Bronchial epithelial cell (primary cell): ENCODE data around the gene PADI3. TPM values are rescaled to one million over a fixed set of nuclear protein-coding genes. Genes with fewer than 3 reads are reported as not detected.

Experiments used
- DNase-seq: peaks from one replicate; pipeline ENCODE4 v3.0.0-alpha.2; 2010; ENCODE audit warnings: low read depth
- FAIRE-seq: peaks from 2 replicates; lab custom pipeline; 2011; peaks lifted over from hg19 to GRCh38; lab: Jason Lieb, UNC
- H3K27me3 ChIP-seq: 2 replicates; pipeline ENCODE4 v1.5.1; 2011; ENCODE audit warnings: low read length; ENCODE audit not compliant: control insufficient read depth, insufficient read depth
- H3K36me3 ChIP-seq: 2 replicates; pipeline ENCODE4 v1.5.1; 2011; ENCODE audit warnings: low read length; ENCODE audit not compliant: control insufficient read depth, insufficient read depth
- H3K4me3 ChIP-seq: 2 replicates; pipeline ENCODE4 v1.5.1; 2011; ENCODE audit warnings: mild to moderate bottlenecking, low read depth, low read length, control low read depth
- total RNA-seq: library from RNA; depleted of rRNA; stranded (reverse); fragments of >200 nt; gene quantifications from 2 replicates; pipeline ENCODE4 v1.2.1, GENCODE V29; 2014
- TF ChIP-seq, protein P1 (sequence below): IDR thresholded peaks from 2 replicates; pipeline ENCODE4 v1.5.1; 2011; ENCODE audit warnings: mild to moderate bottlenecking, moderate library complexity, low read length, control low read depth, inconsistent platforms; ENCODE audit not compliant: insufficient read depth, severe bottlenecking

PADI3 gene, protein sequence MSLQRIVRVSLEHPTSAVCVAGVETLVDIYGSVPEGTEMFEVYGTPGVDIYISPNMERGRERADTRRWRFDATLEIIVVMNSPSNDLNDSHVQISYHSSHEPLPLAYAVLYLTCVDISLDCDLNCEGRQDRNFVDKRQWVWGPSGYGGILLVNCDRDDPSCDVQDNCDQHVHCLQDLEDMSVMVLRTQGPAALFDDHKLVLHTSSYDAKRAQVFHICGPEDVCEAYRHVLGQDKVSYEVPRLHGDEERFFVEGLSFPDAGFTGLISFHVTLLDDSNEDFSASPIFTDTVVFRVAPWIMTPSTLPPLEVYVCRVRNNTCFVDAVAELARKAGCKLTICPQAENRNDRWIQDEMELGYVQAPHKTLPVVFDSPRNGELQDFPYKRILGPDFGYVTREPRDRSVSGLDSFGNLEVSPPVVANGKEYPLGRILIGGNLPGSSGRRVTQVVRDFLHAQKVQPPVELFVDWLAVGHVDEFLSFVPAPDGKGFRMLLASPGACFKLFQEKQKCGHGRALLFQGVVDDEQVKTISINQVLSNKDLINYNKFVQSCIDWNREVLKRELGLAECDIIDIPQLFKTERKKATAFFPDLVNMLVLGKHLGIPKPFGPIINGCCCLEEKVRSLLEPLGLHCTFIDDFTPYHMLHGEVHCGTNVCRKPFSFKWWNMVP
- 0.26 and 0.38 TPM in 2 replicates for total RNA-seq

DNA sequence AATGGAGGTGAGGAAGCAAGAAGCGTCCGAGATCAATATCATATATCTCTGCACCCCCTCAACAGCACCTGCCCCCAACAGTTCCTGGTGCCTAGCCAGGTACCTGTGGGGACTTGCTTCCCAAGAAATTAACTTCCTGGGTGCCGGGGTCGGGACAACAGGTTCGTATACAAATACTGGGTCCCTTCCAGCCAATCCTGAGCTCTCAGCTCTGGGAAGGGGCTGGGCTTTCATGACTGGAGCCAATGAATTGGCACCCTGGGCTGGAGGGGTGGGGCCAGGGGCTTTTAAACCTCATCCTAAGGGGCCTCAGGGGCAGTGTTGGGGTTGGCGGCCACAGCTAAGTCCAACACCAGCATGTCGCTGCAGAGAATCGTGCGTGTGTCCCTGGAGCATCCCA, at the start of gene PADI3:
PADI3 (plus strand) TSS at position 318 of the 400 bp plus-strand sequence; CDS start at position 358, 40 bp downstream.
- Histone ChIP-seq H3K4me3 (no peak within 1 kb of the TSS), H3K27me3 (no peaks in the 10 kb centered on the region), H3K36me3 (no peaks in the 10 kb centered on the region)
- TF ChIP-seq, protein P1, sequence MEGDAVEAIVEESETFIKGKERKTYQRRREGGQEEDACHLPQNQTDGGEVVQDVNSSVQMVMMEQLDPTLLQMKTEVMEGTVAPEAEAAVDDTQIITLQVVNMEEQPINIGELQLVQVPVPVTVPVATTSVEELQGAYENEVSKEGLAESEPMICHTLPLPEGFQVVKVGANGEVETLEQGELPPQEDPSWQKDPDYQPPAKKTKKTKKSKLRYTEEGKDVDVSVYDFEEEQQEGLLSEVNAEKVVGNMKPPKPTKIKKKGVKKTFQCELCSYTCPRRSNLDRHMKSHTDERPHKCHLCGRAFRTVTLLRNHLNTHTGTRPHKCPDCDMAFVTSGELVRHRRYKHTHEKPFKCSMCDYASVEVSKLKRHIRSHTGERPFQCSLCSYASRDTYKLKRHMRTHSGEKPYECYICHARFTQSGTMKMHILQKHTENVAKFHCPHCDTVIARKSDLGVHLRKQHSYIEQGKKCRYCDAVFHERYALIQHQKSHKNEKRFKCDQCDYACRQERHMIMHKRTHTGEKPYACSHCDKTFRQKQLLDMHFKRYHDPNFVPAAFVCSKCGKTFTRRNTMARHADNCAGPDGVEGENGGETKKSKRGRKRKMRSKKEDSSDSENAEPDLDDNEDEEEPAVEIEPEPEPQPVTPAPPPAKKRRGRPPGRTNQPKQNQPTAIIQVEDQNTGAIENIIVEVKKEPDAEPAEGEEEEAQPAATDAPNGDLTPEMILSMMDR, result no peak
- no peak for FAIRE-seq
- DNase-seq, result no peak

DNA sequence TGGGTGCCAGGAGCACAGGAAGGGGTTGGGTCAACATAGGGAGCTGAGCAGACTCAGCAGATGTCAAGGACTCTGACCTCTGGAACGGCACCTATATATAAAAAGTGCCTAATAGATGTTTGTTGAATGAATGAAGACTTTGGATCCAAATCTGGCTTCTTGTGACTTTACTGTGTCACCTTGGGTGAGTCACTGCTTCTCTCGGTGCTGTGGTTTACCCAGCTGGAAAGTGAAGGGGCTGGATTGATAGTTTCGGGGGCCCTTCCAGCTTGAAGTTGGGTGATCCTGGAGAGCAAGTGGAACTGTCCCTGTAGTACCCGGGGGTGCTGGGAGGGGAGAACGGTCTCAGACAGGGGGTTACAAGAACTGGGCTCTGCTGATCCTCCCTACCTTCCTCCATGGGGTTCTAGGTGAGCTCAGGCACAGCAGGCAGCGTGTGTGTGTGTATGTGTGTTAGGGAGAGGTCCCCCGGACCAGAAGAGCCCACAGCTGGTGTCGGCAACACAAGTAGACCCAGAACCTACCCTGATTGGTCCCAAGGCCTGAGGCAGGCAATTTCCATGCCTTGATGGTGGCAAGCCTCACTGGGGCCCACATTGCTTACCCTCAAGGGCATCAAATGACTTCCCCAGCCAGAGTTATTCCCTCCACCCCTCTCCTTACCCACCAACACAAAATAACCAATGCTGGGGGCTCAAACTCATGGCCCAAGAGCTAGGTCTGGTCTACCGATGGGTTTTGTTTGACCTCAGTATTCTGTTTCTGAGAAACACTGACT, 49.4 kb upstream of the PADI3 start:
- H3K4me3 ChIP-seq, result no peak overlapping the region
- FAIRE-seq, result no peak
- H3K27me3 ChIP-seq, result no peaks in the 10 kb centered on the region
- TF ChIP-seq, protein P1, result no peak
- DNase-seq, result no peak
- no peaks in the 10 kb centered on the region for H3K36me3 ChIP-seq

DNA sequence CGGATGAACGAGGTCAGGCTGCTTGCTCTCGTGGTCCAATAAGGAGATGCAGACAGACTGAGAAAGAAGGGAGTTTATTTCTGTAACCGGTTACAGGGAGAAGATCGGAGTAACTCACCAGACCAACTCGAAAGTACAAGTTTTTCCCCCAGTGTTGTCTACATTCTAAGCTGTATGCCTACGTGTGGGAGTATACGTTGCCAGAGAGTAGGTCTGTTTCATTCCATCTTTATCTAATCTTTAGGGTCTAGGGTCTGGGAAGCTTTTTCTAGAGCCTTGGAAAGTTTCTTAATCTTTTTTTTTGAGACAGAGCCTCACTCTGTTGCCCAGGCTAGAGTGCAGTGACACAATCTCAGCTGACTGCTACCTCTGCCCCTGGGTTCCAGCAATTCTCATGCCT, 48.7 kb upstream of the PADI3 start:
- H3K36me3 ChIP-seq, result no peaks in the 10 kb centered on the region
- no peak for FAIRE-seq
- H3K27me3 ChIP-seq, result no peaks in the 10 kb centered on the region
- no peak for DNase-seq
- TF ChIP-seq, protein P1, result no peak
- no peak overlapping the region for H3K4me3 ChIP-seq

DNA sequence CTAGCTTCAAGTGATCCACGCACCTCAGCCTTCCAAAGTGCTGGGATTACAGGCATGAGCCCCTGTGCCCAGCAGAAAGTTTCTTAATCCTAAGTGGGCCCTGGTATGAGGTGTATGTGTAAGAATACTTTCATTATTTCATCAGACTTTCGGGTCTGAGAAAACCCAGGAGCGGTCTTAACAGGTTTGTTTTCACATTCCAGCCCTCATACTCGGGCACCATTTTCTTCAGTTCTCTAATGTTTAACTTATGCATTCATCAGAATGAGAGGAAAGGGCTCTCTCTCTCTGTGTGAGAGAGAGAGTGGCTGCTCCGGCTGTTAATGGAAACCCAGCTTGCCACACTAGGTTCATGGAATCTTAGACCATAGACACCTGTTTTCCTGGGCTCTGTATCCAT, 48.1 kb upstream of the PADI3 start:
- no peak for FAIRE-seq
- H3K27me3 ChIP-seq, result no peaks in the 10 kb centered on the region
- DNase-seq, result peak; percentile 54
- TF ChIP-seq, protein P1, result no peak
- no peaks in the 10 kb centered on the region for H3K36me3 ChIP-seq
- H3K4me3 ChIP-seq, result no peak overlapping the region

DNA sequence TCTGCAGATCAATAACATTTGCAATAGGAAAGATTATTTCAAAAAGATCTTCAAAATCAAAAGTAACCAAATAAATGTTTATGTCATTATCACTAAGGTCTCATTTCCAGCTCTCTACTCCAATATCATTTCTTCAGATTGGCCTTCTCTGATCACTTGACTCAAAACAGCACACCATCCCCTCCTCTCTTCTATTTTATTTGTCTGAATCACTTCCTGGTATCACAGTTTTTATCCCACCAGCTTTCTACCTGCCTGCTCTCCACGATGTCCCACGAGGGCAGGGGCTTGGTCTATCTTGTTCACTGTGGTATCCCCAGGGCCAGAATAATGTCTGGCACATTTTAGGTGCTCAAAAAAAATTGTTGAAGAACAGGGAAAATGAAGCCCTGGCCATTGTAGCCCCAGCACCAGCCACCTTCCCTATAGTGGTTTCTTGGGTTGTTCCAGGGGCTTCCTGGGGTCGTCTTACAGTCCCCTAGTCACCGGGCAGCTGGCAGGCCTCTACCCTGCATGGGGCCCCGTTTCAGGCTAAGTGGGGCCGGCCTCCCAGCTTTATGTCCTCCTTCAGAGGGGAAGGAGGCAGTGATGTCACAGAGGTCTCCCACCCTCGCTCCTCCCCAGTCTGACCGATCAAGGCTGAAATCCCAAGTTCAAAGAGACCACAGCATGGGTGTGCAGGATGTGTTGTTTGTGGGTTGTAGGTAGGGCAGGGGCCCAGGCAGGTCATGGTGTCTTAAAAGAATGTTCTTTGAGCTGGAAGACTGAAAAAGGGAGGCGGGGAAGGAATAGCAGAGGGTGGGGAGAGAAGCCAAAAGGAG, 47.5 kb upstream of the PADI3 start:
- H3K27me3 ChIP-seq, result no peaks in the 10 kb centered on the region
- no peak for DNase-seq
- FAIRE-seq, result no peak
- TF ChIP-seq, protein P1, result no peak
- H3K36me3 ChIP-seq, result no peaks in the 10 kb centered on the region
- H3K4me3 ChIP-seq, result no peak overlapping the region
